ENCODE results near the gene CFAP299. TPM values are rescaled to one million over a fixed set of nuclear protein-coding genes. Genes with fewer than 3 reads are reported as not detected.

CFAP299 gene
- total and polyA plus RNA-seq, 4 donors = 2.8 to 30.2 (median 6.6) TPM

DNA sequence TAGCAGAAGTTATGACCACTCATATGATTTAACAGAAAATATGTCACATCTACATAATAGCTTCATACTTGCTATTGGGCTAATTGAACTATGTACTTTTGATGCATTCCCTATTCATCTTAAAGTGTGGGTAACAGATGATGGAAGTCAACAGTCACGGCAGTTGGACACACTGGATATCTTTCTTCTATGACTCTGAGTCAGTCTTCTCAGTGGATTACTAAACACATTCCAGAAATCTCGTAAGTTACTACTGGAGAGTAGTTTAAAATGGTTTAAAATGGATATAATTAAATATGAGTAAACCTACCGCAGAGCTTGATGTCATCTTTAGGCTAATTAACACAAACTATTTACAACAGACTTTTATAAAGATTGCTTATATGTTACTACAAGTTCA, 30.1 kb upstream of the CFAP299 start:
- Histone ChIP-seq H3K27ac (ENCODE audit: low read depth in 1 of 2, low read length in 1 of 2) (no peak overlapping the region), H3K36me3 (ENCODE audit: control insufficient read depth in 4 of 4, insufficient read depth in 4 of 4, low read length in 4 of 4) (no peaks in the 10 kb centered on the region), H3K27me3 (ENCODE audit: control insufficient read depth in 3 of 3, insufficient read depth in 3 of 3, low read length in 2 of 3) (peaks cover 0 to 2% (median 0%) of the 10 kb centered on the region in 3 donors), H3K9me3 (ENCODE audit: control insufficient read depth in 4 of 4, insufficient read depth in 3 of 4, low read length in 3 of 4) (peaks cover 0 to 6% (median 0%) of the 10 kb centered on the region in 4 donors), H3K4me3 (no peak overlapping the region), H3K4me1 (ENCODE audit: control insufficient read depth in 5 of 5, insufficient read depth in 5 of 5, low read length in 5 of 5) (no peaks in the 10 kb centered on the region), H3K9ac (ENCODE audit: insufficient read depth in 1 of 2, low read length in 2 of 2) (no peak overlapping the region)
- TF ChIP-seq, protein P1, sequence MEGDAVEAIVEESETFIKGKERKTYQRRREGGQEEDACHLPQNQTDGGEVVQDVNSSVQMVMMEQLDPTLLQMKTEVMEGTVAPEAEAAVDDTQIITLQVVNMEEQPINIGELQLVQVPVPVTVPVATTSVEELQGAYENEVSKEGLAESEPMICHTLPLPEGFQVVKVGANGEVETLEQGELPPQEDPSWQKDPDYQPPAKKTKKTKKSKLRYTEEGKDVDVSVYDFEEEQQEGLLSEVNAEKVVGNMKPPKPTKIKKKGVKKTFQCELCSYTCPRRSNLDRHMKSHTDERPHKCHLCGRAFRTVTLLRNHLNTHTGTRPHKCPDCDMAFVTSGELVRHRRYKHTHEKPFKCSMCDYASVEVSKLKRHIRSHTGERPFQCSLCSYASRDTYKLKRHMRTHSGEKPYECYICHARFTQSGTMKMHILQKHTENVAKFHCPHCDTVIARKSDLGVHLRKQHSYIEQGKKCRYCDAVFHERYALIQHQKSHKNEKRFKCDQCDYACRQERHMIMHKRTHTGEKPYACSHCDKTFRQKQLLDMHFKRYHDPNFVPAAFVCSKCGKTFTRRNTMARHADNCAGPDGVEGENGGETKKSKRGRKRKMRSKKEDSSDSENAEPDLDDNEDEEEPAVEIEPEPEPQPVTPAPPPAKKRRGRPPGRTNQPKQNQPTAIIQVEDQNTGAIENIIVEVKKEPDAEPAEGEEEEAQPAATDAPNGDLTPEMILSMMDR (IDR thresholded peaks at IDR 0.05; ENCODE audit: control extremely low read depth, extremely low read depth) = no peak
- DNase-seq (no peak), ATAC-seq (ENCODE audit: insufficient read depth, low FRiP score) (no peak)
- 82 to 87% methylated on average over 3 of the region's 3 CpGs for WGBS, 2 donors

DNA sequence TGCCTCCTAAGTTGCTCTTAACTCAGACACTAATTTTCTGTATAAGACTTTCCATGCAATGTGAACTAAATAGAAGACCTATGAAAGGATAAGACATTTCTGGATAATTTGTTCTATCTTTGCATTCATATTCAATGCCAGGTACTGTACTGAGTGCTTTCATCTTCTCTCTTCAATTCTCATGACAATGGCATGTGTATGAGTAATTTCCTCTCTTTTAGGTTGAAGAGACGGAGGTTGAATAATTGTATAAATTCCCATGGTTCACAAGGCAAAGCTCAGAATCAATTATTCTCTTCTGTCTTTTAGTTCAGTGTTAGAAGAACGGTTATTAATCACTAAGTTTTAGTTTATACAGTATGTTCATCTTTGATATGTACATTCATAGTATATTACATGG, 29.3 kb upstream of the CFAP299 start:
- DNase-seq (no peak), ATAC-seq (ENCODE audit: insufficient read depth, low FRiP score) (no peak)
- peaks cover 0 to 2% (median 0%) of the 10 kb centered on the region in 3 donors for H3K27me3 ChIP-seq (ENCODE audit: control insufficient read depth in 3 of 3, insufficient read depth in 3 of 3, low read length in 2 of 3)
- TF ChIP-seq, protein P1 (IDR thresholded peaks at IDR 0.05; ENCODE audit: control extremely low read depth, extremely low read depth) = no peak
- no peaks in the 10 kb centered on the region for H3K36me3 ChIP-seq (ENCODE audit: control insufficient read depth in 4 of 4, insufficient read depth in 4 of 4, low read length in 4 of 4)
- no peak overlapping the region for H3K9ac ChIP-seq (ENCODE audit: insufficient read depth in 1 of 2, low read length in 2 of 2)
- no peaks in the 10 kb centered on the region for H3K4me1 ChIP-seq (ENCODE audit: control insufficient read depth in 5 of 5, insufficient read depth in 5 of 5, low read length in 5 of 5)
- no peak overlapping the region for H3K4me3 ChIP-seq
- peaks cover 0 to 6% (median 0%) of the 10 kb centered on the region in 4 donors for H3K9me3 ChIP-seq (ENCODE audit: control insufficient read depth in 4 of 4, insufficient read depth in 3 of 4, low read length in 3 of 4)
- no peak overlapping the region for H3K27ac ChIP-seq (ENCODE audit: low read depth in 1 of 2, low read length in 1 of 2)
- 80 to 89% methylated on average over 2 of the region's 2 CpGs for WGBS, 2 donors

DNA sequence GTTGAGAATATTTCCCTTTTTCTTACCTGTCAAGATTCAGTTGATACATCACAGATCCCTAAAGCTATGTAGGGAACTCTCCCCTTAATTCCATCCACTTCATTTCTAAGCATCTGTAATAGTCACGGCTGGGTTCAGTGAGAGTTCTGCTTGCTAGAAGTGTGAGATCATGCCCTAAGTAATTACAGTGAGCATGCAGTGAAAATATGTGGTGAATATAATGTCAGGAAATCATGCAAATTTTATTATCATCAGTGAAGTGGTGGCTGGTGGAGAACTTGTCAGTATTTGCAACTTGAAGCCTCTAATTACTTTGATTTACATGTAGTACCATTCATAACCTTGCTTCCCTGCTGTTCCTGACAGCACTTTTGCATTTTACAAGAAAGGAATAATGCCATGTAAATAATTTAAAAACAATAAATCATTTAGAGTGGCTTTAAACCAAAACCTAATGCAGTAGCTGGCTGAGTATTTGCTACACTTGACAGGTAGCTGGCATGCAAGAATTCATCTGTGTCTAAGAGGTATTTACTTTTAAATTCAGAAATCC, 28.3 kb upstream of the CFAP299 start:
- H3K36me3 ChIP-seq (ENCODE audit: control insufficient read depth in 4 of 4, insufficient read depth in 4 of 4, low read length in 4 of 4) = no peaks in the 10 kb centered on the region
- DNase-seq (no peak), ATAC-seq (ENCODE audit: insufficient read depth, low FRiP score) (no peak)
- H3K9ac ChIP-seq (ENCODE audit: insufficient read depth in 1 of 2, low read length in 2 of 2) = no peak overlapping the region
- TF ChIP-seq, protein P1 (IDR thresholded peaks at IDR 0.05; ENCODE audit: control extremely low read depth, extremely low read depth) = no peak
- H3K9me3 ChIP-seq (ENCODE audit: control insufficient read depth in 4 of 4, insufficient read depth in 3 of 4, low read length in 3 of 4) = peaks cover 0 to 6% (median 0%) of the 10 kb centered on the region in 4 donors
- WGBS, 2 donors = 44 to 67% methylated on average over 1 of the region's 1 CpG
- no peak overlapping the region for H3K4me3 ChIP-seq
- no peaks in the 10 kb centered on the region for H3K4me1 ChIP-seq (ENCODE audit: control insufficient read depth in 5 of 5, insufficient read depth in 5 of 5, low read length in 5 of 5)
- no peak overlapping the region for H3K27ac ChIP-seq (ENCODE audit: low read depth in 1 of 2, low read length in 1 of 2)
- peaks cover 0 to 3% (median 2%) of the 10 kb centered on the region in 3 donors for H3K27me3 ChIP-seq (ENCODE audit: control insufficient read depth in 3 of 3, insufficient read depth in 3 of 3, low read length in 2 of 3)

Data from lung (tissue), 12 donors.